K562 (cell line): ENCODE data around the gene RPS19BP1. TPM values are rescaled to one million over a fixed set of nuclear protein-coding genes. Genes with fewer than 3 reads are reported as not detected.

Source experiments
- ELF2 ChIP-seq: fragments of 250-450 bp; sonication (Bioruptor Pico); IDR thresholded peaks from 2 replicates; pipeline ENCODE4 v1.5.0; 2021; ENCODE audit warnings: mild to moderate bottlenecking
- ERF ChIP-seq: fragments of 450-650 bp; formaldehyde crosslinking; IDR thresholded peaks from 2 replicates; pipeline ENCODE4 v1.4.0; 2020; ENCODE audit warnings: mild to moderate bottlenecking, mixed read lengths
- EZH2 ChIP-seq: IDR thresholded peaks from 2 replicates; pipeline ENCODE4 v1.6.1; 2012; ENCODE audit warnings: low read depth, mild to moderate bottlenecking, inconsistent platforms, low read length, borderline replicate concordance
- GATA2 ChIP-seq: sonication (generic); formaldehyde crosslinking; IDR thresholded peaks from 2 replicates; pipeline ENCODE4 v1.4.0; 2020; ENCODE audit warnings: mild to moderate bottlenecking, missing genetic modification reagents
- MTA3 ChIP-seq: fragments of 450-650 bp; formaldehyde crosslinking; IDR thresholded peaks from 2 replicates; pipeline ENCODE4 v1.6.1; 2017; ENCODE audit warnings: mild to moderate bottlenecking, borderline replicate concordance
- NR4A1 ChIP-seq, 2 experiments: fragments of 250-450 bp in 1 of 2; fragments of 450-650 bp in 1 of 2; sonication (Bioruptor Pico) in 1 of 2; IDR thresholded peaks; 2 replicates each; pipeline versions ENCODE4 v1.4.0 to v1.6.1; 2016 to 2020; ENCODE audit warnings: mild to moderate bottlenecking in 2 of 2, missing compliant biosample characterization in 1 of 2, missing genetic modification characterization in 1 of 2, moderate library complexity in 1 of 2
- PHB ChIP-seq: fragments of 250-450 bp; sonication (Bioruptor Pico); IDR thresholded peaks from 2 replicates; pipeline ENCODE4 v1.5.0; 2021
- RBM34 ChIP-seq: fragments of 200-400 bp; formaldehyde crosslinking; IDR thresholded peaks from 2 replicates; pipeline ENCODE4 v1.6.1; 2018; ENCODE audit warnings: low read length, borderline replicate concordance; ENCODE audit not compliant: insufficient read depth
- TAL1 ChIP-seq: fragments of 450-650 bp; IDR thresholded peaks from 2 replicates; pipeline ENCODE4 v1.6.1; 2016; ENCODE audit warnings: mild to moderate bottlenecking
- TBL1XR1 ChIP-seq, 2 experiments: IDR thresholded peaks; 2 replicates each; pipeline ENCODE4 v1.6.1; 2012; ENCODE audit warnings: improper control_type of control experiment in 2 of 2, low read length in 2 of 2, mild to moderate bottlenecking in 1 of 2
- ZBTB12 ChIP-seq: fragments of 250-450 bp; sonication (Bioruptor Pico); IDR thresholded peaks from 2 replicates; pipeline ENCODE4 v1.4.0; 2020
- ZNF79 ChIP-seq: fragments of 250-450 bp; sonication (Bioruptor Pico); IDR thresholded peaks from 2 replicates; pipeline ENCODE4 v1.4.0; 2020; ENCODE audit warnings: low read depth, mild to moderate bottlenecking, moderate library complexity
- polyA plus RNA-seq, 8 experiments: library from polyadenylated mRNA; depleted of rRNA in 4 of 8; stranded (reverse) in 5 of 8; unstranded in 3 of 8; fragments of >200 nt; fragmentation: Nextera tagmentation in 2 of 8; fragmentation: Illumina TruSeq in 1 of 8; extraction: Ambion mirVana in 2 of 8; extraction: Trizol in 1 of 8; gene quantifications; 2 replicates each; pipeline versions ENCODE4 v1.2.1 to v1.2.3, GENCODE V29; 2011 to 2014; ENCODE audit warnings: inconsistent platforms in 1 of 8, missing spikeins in 1 of 8
- total RNA-seq, 7 experiments: library from RNA; depleted of rRNA in 6 of 7; stranded (reverse); fragments of >200 nt in 6 of 7; fragmentation: Illumina TruSeq in 2 of 7; extraction: Trizol in 2 of 7; gene quantifications; 2 replicates each; pipeline versions ENCODE4 v1.2.1 to v1.2.3, GENCODE V29; 2011 to 2021; ENCODE audit warnings: low replicate concordance in 1 of 7
- TF ChIP-seq, protein P1 (sequence below): IDR thresholded peaks from 2 replicates; pipeline ENCODE4 v1.6.1; 2014; ENCODE audit warnings: antibody characterized with exemption
- TF ChIP-seq, protein P2 (sequence below): fragments of 200-600 bp; sonication (generic); IDR thresholded peaks from one replicate; pipeline ENCODE4 v1.6.1; 2012; ENCODE audit warnings: mild to moderate bottlenecking, low read depth, low read length, inconsistent platforms

RPS19BP1 gene
- total and polyA plus RNA-seq, 9 of the 15 experiments (the other 6 are each of a cell fraction or from before 2014, with no cell fraction given), result 3.0 to 223 (median 84.3) TPM

- TF ChIP-seq, protein P1, sequence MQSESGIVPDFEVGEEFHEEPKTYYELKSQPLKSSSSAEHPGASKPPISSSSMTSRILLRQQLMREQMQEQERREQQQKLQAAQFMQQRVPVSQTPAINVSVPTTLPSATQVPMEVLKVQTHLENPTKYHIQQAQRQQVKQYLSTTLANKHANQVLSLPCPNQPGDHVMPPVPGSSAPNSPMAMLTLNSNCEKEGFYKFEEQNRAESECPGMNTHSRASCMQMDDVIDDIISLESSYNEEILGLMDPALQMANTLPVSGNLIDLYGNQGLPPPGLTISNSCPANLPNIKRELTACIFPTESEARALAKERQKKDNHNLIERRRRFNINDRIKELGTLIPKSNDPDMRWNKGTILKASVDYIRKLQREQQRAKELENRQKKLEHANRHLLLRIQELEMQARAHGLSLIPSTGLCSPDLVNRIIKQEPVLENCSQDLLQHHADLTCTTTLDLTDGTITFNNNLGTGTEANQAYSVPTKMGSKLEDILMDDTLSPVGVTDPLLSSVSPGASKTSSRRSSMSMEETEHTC, result no peak
- no peak for TF ChIP-seq ZBTB12
- no peak for TF ChIP-seq TBL1XR1 (IDR thresholded peaks at IDR 0.05; ENCODE audit: low read length in 2 of 2)
- TF ChIP-seq PHB, result peak; percentile 39
- TF ChIP-seq, protein P2, sequence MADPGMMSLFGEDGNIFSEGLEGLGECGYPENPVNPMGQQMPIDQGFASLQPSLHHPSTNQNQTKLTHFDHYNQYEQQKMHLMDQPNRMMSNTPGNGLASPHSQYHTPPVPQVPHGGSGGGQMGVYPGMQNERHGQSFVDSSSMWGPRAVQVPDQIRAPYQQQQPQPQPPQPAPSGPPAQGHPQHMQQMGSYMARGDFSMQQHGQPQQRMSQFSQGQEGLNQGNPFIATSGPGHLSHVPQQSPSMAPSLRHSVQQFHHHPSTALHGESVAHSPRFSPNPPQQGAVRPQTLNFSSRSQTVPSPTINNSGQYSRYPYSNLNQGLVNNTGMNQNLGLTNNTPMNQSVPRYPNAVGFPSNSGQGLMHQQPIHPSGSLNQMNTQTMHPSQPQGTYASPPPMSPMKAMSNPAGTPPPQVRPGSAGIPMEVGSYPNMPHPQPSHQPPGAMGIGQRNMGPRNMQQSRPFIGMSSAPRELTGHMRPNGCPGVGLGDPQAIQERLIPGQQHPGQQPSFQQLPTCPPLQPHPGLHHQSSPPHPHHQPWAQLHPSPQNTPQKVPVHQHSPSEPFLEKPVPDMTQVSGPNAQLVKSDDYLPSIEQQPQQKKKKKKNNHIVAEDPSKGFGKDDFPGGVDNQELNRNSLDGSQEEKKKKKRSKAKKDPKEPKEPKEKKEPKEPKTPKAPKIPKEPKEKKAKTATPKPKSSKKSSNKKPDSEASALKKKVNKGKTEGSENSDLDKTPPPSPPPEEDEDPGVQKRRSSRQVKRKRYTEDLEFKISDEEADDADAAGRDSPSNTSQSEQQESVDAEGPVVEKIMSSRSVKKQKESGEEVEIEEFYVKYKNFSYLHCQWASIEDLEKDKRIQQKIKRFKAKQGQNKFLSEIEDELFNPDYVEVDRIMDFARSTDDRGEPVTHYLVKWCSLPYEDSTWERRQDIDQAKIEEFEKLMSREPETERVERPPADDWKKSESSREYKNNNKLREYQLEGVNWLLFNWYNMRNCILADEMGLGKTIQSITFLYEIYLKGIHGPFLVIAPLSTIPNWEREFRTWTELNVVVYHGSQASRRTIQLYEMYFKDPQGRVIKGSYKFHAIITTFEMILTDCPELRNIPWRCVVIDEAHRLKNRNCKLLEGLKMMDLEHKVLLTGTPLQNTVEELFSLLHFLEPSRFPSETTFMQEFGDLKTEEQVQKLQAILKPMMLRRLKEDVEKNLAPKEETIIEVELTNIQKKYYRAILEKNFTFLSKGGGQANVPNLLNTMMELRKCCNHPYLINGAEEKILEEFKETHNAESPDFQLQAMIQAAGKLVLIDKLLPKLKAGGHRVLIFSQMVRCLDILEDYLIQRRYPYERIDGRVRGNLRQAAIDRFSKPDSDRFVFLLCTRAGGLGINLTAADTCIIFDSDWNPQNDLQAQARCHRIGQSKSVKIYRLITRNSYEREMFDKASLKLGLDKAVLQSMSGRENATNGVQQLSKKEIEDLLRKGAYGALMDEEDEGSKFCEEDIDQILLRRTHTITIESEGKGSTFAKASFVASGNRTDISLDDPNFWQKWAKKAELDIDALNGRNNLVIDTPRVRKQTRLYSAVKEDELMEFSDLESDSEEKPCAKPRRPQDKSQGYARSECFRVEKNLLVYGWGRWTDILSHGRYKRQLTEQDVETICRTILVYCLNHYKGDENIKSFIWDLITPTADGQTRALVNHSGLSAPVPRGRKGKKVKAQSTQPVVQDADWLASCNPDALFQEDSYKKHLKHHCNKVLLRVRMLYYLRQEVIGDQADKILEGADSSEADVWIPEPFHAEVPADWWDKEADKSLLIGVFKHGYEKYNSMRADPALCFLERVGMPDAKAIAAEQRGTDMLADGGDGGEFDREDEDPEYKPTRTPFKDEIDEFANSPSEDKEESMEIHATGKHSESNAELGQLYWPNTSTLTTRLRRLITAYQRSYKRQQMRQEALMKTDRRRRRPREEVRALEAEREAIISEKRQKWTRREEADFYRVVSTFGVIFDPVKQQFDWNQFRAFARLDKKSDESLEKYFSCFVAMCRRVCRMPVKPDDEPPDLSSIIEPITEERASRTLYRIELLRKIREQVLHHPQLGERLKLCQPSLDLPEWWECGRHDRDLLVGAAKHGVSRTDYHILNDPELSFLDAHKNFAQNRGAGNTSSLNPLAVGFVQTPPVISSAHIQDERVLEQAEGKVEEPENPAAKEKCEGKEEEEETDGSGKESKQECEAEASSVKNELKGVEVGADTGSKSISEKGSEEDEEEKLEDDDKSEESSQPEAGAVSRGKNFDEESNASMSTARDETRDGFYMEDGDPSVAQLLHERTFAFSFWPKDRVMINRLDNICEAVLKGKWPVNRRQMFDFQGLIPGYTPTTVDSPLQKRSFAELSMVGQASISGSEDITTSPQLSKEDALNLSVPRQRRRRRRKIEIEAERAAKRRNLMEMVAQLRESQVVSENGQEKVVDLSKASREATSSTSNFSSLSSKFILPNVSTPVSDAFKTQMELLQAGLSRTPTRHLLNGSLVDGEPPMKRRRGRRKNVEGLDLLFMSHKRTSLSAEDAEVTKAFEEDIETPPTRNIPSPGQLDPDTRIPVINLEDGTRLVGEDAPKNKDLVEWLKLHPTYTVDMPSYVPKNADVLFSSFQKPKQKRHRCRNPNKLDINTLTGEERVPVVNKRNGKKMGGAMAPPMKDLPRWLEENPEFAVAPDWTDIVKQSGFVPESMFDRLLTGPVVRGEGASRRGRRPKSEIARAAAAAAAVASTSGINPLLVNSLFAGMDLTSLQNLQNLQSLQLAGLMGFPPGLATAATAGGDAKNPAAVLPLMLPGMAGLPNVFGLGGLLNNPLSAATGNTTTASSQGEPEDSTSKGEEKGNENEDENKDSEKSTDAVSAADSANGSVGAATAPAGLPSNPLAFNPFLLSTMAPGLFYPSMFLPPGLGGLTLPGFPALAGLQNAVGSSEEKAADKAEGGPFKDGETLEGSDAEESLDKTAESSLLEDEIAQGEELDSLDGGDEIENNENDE, result peak; percentile 35
- TF ChIP-seq GATA2, result no peak
- TF ChIP-seq NR4A1 (CRISPR knock-in tag; IDR thresholded peaks at IDR 0.05), result no peak
- TF ChIP-seq NR4A1 (tag; IDR thresholded peaks at IDR 0.05), result no peak
- no peak for TF ChIP-seq EZH2
- TF ChIP-seq ZNF79, result no peak
- no peak for TF ChIP-seq TAL1
- TF ChIP-seq RBM34, result no peak
- TF ChIP-seq MTA3, result 0 out of 2 replicates have a peak, but pooled peaks have one; percentile 38
- peak; percentile 57; the same call in 1 of the 2 replicates for TF ChIP-seq ELF2 (CRISPR knock-in tag)
- TF ChIP-seq ERF (CRISPR knock-in tag), result peak; percentile 93
Observed at GRCh38 chr22:39522567-39523300, 9.8 kb downstream of the RPS19BP1 start (continued).
